ENCODE results near the gene TUBG2. TPM values are rescaled to one million over a fixed set of nuclear protein-coding genes. Genes with fewer than 3 reads are reported as not detected.
"Not testable (repeated sequence)": the region's sequence is repeated elsewhere in the genome, so short reads cannot be mapped to it uniquely, and the experiment has no call there.

Gene TUBG2
- total RNA-seq, 1 experiment from 2014 or later, result 9.3 TPM

- no peak for DNase-seq (ENCODE audit: low read depth)
These were observed 5.6 kb upstream of the TUBG2 start for GRCh38 chr17:42653179-42654124.

GRCh38 chr17:42655528-42655927 lies 3.6 kb upstream of the TUBG2 start:
- peak; percentile 91 for DNase-seq (ENCODE audit: low read depth)

GRCh38 chr17:42657824-42658588 lies 1.1 kb upstream of the TUBG2 start:
- no peak for DNase-seq (ENCODE audit: low read depth)

- DNase-seq (ENCODE audit: low read depth), result not testable (repeated sequence)
These were observed 819 bp downstream of the TUBG2 start for GRCh38 chr17:42659932-42660274.

- peak; percentile 89 for DNase-seq (ENCODE audit: low read depth)
These were observed 1.7 kb downstream of the TUBG2 start for GRCh38 chr17:42660692-42661345.

- DNase-seq (ENCODE audit: low read depth), result no peak
These were observed 6.5 kb downstream of the TUBG2 start for GRCh38 chr17:42665581-42666001.

- DNase-seq (ENCODE audit: low read depth), result not testable (repeated sequence)
These were observed 7.0 kb downstream of the TUBG2 start for GRCh38 chr17:42666126-42666525.

GRCh38 chr17:42667088-42667951 lies 8.2 kb downstream of the TUBG2 start:
- DNase-seq (ENCODE audit: low read depth), result peak; percentile 93

GRCh38 chr17:42669705-42669976 lies 10.6 kb downstream of the TUBG2 start:
- no peak for DNase-seq (ENCODE audit: low read depth)

GRCh38 chr17:42669977-42670788 lies 11.1 kb downstream of the TUBG2 start:
- DNase-seq (ENCODE audit: low read depth), result no peak

GRCh38 chr17:42670789-42671657 lies 11.9 kb downstream of the TUBG2 start:
- no peak for DNase-seq (ENCODE audit: low read depth)

- no peak for DNase-seq (ENCODE audit: low read depth)
These were observed 13.0 kb downstream of the TUBG2 start for GRCh38 chr17:42672038-42672437.

GRCh38 chr17:42673266-42673884 lies 14.3 kb downstream of the TUBG2 start:
- DNase-seq (ENCODE audit: low read depth), result no peak

GRCh38 chr17:42673885-42674754 lies 15.0 kb downstream of the TUBG2 start:
- peak; percentile 36 for DNase-seq (ENCODE audit: low read depth)

- DNase-seq (ENCODE audit: low read depth), result no peak
These were observed 15.8 kb downstream of the TUBG2 start for GRCh38 chr17:42674755-42675347.

- no peak for DNase-seq (ENCODE audit: low read depth)
These were observed 16.4 kb downstream of the TUBG2 start for GRCh38 chr17:42675348-42675964.

GRCh38 chr17:42675965-42676423 lies 16.9 kb downstream of the TUBG2 start:
- peak; percentile 31 for DNase-seq (ENCODE audit: low read depth)
